HG02840 (cell line): ENCODE measurements around the gene SAFB.
"Not testable (repeated sequence)": the region's sequence is repeated elsewhere in the genome, so short reads cannot be mapped to it uniquely, and the experiment has no call there.

ENCODE experiments used
- ATAC-seq: cut with Tn5 transposase; IDR thresholded peaks from one replicate; pipeline ENCODE4 v1.9.1; 2021; ENCODE audit warnings: mild to moderate bottlenecking, moderate library complexity, moderate number of reproducible peaks; ENCODE audit not compliant: unreplicated experiment, low FRiP score

SAFB gene

GRCh38 chr19:5694956-5695648 lies 72.2 kb downstream of the SAFB start:
- no peak for ATAC-seq

- ATAC-seq = no peak
Measured at GRCh38 chr19:5695649-5696195, 72.8 kb downstream of the SAFB start.

GRCh38 chr19:5696196-5697021 lies 73.5 kb downstream of the SAFB start:
- ATAC-seq = no peak

- ATAC-seq = no peak
Measured at GRCh38 chr19:5697022-5697889, 74.4 kb downstream of the SAFB start.

GRCh38 chr19:5697890-5698634 lies 75.2 kb downstream of the SAFB start:
- no peak for ATAC-seq

GRCh38 chr19:5698635-5699422 lies 75.9 kb downstream of the SAFB start:
- no peak for ATAC-seq

GRCh38 chr19:5700455-5701092 lies 77.7 kb downstream of the SAFB start:
- no peak for ATAC-seq

GRCh38 chr19:5702053-5702410 lies 79.1 kb downstream of the SAFB start:
- not testable (repeated sequence) for ATAC-seq

- no peak for ATAC-seq
Measured at GRCh38 chr19:5703819-5704818, 81.2 kb downstream of the SAFB start.

GRCh38 chr19:5705552-5705951 lies 82.7 kb downstream of the SAFB start:
- ATAC-seq = no peak

GRCh38 chr19:5706876-5707573 lies 84.1 kb downstream of the SAFB start:
- ATAC-seq = no peak

- no peak for ATAC-seq
Measured at GRCh38 chr19:5707576-5708575, 85.0 kb downstream of the SAFB start.

- no peak for ATAC-seq
Measured at GRCh38 chr19:5711025-5711424, 88.1 kb downstream of the SAFB start.

- no peak for ATAC-seq
Measured at GRCh38 chr19:5711713-5712161, 88.9 kb downstream of the SAFB start.

GRCh38 chr19:5713228-5713627 lies 90.3 kb downstream of the SAFB start:
- no peak for ATAC-seq

- ATAC-seq = no peak
Measured at GRCh38 chr19:5714816-5715215, 91.9 kb downstream of the SAFB start.
